ENCODE data around the gene VAMP4.
"Not testable (repeated sequence)": the region's sequence is repeated elsewhere in the genome, so short reads cannot be mapped to it uniquely, and the experiment has no call there.

The VAMP4 gene

DNA sequence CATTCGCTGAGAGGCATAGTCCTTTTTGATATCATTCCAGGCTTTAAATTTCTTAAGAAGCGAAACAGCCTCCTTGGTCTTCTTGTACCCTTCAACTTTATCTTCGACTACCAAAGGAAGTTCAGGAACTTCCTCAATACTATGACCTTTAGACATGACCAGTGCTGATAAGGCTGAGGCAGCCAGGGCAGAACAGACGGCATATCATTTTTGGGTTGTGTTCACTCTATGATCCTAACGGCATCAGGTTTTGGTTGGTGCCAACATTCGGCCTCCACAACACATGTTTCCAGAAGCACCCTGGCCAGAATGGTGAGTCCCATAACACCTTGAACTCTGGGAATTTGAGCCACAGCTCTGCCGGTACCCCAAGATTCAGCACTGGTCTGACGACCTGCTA lies 58.0 kb downstream of the VAMP4 start:
- no peak for DNase-seq

DNA sequence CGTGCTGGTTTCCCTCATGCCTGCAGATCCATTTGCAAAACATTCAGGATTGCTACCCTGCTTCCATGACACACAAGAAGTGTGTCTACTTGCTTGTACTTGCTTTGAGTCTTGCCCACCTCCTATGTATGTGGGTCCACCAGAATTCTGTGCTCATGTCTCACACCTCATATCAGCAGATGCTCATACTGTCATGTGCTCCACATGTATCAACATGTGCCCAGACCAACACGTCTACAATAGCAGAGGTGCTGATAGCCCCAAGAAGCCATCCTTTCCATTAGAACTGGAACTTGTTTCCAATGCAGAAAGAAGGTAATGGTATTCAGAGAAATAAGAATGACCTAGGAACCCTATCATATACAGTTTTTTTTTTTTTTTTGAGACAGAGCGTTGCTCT lies 61.5 kb downstream of the VAMP4 start:
- no peak for DNase-seq

DNA sequence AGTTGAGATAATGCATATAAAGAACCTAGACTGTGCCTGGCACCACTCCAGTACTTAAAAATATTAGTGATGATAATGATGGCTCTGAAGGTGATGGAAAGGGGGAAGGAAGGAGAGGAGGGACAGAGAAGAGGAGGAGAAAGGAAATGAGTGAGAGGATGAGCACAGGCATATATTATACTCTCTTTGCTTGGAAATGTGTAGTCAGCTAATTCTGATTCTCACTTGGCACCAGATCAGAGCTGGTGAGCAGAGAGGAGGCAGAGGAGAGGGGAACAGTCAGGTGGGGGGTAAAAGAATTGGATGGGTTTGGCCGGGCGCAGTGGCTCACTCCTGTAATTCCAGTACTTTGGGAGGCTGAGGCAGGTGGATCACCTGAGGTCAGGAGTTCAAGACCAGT lies 65.0 kb downstream of the VAMP4 start:
- no peak for DNase-seq

DNA sequence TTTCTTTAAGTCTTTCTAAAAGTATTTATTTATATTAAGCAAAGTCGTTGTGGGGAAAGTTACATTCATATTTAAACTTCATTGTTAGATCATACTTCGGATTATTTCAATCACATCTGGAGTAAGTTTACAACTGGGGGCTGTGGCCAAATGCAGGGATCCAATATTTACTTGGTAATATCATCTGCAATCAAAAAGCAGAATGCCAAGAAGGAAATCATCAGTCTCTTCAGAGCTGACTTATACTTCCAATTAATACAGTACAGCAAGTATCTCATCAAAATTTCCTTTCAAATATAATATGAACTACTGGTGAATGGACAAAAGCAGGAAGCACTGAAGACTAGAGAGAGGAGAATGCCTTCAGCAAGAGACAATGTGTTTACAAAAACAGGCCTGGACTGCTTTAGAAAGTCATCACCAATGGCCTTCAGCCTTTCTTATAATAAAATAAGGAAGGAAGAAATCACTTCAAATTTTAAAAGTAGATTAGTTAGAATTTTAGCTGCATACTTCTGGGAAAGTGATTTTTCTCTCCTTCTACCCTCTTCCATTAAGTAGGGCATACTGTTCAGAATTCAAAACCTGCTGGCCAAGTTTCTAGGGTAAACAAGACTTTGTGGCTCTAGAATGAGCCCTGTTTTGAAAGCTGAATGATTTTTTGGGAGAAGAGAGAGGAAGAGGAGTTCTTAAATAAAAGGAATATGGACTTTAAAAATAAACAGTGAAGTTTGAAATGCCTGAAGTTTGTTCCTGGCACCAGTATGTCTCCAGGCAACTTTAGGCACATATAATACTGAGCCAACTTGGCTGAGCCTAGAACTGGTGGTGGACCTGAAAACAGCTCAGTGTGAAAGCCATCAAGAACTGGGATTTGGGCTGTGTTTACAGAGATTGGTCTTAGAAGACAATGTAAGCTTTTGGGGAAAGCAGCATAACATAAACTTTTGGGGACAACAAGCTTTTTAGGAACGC lies 67.1 kb downstream of the VAMP4 start:
- DNase-seq, result no peak

DNA sequence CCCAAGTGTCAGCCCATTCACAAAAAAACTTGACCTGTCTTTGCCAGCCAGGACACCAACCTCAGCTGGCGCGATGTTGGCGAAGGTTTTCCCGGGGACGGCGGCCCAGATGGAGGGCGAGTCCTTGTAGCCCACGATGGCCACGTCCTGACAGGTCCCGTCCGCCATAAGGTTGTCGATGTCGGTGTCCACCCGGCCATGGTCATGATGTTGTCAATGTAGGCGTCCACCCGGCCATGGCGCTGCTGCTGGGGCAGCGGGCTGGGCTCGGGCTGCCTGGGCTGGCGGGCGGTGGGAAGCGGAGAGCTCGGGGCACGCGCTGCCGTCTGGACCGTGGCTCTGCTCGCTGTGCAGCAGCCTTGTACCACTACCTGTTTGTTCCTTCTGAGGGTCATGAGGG lies 71.1 kb downstream of the VAMP4 start:
- DNase-seq, result no peak

DNA sequence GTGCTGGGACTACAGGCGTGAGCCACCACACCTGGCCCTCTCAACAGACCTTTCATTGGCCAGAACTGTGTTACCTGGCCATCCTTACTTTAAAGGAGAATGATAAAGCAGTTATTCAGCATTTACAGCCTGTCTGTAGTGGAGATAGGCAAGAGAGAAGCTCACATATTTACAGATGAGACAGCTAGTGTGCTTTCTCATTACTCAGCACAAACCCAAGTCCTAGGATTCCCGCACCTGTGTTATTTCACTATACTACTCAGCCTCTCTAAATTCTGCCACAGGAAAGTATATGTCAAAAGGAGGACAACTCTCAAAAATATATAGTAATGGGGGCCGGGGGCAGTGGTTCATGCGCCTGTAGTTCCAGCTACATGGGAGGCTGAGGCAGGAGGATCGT lies 73.5 kb downstream of the VAMP4 start:
- DNase-seq, result no peak

DNA sequence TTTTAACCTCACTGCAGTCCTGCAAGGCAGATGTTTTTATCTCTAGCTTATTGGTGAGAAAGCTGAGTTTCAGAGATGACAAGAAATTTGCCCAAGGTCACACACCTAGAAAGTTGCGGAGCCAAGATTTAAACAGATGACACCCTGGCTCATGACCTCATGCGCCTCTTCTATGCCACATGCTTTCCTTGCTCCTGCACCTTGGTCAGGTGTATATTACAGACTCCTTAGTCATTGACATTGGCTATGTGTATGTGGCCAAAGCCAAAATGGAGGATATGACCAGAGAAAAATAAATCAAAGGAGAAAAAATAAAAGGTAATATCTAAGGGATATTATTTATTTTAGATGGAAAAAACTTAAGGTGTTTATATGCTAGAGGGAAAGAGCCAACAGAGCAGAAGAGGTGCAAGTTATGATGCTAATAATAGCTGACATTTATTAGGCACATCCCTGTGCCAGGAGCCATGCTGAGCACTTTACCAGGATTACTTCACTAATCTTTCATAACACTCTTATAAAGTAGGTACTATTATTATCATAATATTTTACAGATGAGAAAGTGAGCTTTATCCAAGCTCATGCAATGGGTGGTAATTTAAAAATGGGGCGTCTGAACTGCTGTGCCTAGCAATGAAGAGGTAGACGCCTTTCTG lies 75.6 kb downstream of the VAMP4 start:
- no peak for DNase-seq

DNA sequence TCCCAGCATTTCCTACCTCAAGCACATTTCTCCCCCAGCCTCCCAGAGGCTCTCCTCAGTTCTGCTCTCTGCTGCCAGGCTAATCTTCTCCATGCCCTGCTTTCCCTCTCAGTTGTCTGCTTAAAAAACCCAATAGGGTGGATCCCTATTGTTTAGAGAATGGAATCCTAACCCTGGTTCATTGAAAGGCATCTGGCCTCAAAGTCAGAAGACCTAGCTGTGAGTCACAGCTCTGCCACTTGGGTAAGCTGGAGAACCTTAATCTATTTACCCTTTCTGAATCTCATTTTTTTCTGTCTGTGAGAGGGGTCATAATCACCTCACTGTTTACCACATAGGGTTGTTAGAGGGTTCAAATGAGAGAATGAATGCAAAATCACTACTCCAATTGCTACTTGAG lies 76.9 kb downstream of the VAMP4 start:
- DNase-seq, result no peak

DNA sequence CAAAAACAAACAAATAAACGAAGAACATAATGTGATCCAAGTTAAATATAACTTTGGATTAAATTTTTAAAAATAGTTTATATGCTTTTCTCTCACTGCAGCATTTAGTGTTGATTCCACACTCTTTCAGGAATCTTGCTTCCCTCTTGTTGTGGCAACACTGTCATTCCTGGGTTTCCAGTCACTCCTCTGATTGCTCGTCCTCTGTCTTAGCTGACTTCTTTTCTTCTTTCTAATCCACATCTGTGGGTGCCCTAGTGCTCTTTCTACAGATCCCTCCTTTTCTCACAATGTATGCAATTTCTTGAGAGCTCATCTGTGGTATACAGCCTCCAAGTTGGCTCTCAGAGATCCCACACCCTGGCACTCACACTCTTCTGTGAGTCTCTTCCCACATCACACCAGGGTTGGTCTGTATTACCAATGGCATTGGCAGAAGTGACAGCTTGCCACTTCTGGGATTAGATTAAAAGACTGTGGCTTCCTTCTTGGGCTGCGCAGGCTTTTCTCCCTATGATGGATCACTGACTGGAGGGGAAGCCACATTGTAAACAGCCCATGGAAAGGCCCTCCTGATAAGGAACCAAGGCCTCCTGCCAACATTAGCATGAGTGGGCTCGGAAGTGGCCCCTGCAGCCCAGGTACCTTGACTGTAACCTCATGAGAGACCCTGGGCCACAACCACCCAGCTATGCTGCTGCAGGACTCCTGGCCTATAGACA lies 77.8 kb downstream of the VAMP4 start:
- no peak for DNase-seq

DNA sequence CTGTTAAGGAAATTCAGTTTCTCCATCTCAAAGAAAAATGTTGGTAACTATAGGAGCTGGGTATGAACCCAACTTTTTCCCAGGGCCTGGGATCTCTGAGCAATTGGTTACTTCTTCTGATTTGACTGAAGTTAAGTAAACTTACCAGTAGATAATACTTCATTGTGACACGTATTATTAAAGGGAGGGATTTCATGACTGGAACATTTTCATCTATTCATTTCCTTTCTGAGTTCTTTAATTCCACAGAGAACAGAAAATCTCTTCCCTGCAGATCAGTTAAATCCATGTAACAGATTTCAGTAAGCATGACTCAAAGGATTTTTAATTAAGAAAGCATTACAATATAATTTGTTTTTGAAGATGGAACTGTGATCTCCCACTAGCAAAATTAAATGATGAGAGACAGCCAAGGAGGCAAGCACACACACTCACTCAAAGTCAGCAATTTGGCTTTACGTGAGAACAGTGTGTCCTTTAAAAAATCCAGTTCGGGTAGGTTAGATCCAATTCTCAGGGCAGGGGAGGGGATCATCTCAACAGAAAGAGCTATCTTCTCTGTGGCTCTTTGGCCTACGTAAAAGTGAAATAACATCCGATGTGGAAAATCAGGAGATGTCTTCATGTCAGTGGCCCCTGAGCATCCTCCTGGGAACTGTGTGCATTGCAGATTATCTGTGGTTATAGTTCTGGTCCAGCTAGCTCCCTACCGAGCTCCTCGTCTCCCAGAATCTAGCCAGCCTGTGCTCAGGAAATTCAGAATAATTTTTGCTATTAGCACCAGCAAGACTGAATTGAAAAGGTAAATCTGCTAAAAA lies 78.6 kb downstream of the VAMP4 start:
- DNase-seq, result no peak

DNA sequence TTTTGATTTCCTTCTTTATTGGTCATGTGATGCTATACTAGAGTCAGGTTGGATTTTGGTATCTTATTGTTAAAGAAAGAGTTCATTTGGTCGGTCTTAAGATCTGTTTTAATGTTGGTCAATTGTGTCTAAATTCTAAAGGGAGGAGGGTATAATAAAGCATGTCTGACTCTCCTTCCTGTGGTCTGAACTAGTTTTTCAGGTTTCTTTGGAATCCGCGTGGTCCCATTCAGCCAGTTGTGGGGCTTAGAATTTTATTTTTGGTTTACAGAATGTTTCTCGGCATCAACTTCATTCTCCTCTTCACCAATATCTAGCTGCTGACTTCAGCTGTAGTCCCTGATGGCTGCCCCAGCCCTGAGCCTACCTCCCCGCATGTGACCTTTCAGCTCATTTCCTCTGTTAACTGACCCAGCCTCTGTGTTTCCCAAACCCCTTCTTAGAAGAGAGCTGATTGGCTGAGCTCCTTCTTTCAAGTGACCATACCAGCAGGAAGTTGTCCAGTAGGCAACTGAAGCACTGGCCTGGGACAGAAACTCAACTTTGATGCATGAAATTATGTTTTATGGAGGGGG lies 80.7 kb downstream of the VAMP4 start:
- no peak for DNase-seq

DNA sequence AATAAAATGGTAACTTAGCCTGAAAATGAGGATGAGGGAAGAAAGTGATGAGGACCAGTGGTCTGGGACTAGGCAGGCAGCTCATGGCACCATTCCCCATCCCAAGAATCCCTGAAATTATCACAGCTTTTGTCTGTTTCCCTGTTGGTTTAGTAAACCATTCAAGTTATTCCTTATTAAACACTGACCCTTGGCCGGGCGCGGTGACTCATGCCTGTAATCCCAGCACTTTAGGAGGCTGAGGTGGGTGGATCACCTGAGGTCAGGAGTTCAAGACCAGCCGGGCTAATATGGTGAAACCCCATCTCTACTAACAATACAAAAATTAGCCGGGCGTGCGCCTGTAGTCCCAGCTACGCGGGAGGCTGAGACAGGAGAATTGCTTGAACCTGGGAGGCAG lies 85.7 kb downstream of the VAMP4 start:
- not testable (repeated sequence) for DNase-seq

DNA sequence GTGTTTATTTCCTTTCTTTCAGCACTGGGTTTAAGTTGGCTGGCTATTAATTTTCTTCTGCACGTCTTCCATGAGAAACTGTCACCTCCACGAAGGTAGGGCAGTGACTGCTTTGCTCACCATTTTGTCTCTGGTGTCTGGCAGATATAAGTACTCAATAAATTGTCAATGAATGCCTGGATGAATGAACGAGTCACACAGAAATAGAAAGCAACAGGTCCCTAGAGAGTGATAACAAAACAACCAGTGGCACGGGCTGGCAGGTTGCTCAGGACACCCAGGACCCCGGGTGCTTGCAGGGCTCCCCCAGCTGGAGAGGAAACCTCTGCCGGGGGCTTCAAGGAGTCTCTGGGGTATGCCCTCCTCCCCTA lies 86.1 kb downstream of the VAMP4 start:
- DNase-seq, result no peak

DNA sequence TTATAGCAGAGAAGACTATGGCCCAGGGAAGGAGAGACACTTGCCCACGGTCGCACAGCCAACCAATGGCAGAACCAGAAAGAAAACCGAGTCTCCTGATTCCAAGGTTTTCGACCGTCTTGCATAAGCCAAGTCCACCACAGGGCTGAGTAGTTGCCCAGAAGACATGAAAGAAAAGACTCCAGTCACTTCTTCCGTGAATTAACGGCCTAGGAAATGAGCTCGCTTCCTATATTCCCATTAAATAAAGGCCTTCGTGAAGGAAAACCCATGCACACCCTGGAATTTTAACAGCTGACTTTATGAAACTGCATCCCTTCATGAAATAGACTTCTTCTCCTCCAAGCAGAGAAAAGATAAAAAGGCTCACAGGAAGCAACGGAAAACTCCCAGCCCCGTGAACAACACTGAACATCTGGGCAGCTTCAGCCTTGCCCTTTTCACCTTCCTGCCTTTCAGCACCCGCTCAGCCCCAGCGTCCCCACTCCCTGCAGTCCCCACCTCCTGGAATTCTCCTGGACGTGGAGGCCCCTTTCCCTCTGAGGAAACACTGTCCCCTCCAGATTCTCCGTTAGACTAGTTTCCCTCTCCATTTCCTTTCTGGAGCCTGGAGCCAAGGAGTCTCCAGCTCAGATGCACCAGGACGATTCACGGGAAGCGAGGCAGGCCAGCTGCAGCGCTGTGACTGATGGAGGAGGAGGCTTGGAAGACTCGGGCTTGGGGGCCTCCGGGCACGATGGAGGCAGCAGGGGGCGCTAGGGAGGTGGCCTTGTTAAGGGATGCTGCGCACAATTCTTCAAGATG lies 86.7 kb downstream of the VAMP4 start:
- no peak for DNase-seq

DNA sequence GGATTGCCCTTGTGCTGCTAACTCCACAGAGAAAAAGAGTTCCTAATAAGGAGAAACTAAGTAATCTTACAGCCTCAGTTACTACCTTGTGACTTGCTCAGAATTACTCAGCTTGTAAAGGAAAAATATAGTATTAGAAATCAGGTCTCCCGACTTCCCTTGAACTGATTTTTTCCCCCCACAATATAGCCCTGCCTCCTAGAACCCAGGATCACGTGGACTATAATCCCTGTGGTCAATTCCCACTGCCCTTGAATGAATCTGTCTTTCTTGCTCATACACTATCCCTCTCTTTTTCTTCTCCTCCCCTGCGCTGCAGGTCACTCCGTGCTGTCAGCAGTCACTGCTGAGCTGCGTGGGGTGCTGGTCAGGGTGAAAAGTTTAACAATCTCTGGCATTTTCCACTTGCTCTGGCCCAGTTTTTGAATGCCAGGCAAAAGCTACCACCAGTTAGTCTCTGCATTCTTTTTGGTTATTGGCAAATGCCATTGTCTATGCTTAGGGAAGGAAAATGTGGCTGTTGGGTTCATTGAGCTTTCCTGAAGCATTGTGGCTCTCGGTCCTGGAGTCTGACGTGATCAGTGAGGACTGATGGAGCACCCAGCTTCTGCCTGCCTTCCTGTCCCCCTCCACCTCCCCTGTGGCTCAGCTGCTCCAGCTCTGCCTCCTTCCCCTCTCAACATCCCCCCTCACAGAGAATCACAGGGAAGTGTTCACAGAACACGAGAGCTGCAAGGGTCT lies 87.5 kb downstream of the VAMP4 start:
- no peak for DNase-seq

DNA sequence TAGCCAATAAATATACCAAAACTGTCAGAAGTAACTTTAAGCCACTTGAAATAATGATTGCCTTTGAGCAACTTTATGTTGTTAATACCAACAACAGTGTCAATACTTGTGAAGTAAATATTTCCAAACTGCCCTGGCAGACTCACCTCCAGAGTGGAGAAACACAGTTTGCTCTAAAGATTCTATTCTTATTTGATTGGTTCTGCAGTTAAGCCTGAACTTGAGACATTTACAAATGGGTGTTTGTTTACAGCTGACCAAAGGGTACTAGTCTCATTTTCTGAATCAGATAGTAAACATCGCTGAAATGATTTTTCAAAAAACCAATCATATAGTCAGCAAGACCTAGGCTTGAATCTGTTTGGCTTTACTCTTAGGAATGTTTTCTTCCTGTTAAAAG lies 88.1 kb downstream of the VAMP4 start:
- no peak for DNase-seq

DNA sequence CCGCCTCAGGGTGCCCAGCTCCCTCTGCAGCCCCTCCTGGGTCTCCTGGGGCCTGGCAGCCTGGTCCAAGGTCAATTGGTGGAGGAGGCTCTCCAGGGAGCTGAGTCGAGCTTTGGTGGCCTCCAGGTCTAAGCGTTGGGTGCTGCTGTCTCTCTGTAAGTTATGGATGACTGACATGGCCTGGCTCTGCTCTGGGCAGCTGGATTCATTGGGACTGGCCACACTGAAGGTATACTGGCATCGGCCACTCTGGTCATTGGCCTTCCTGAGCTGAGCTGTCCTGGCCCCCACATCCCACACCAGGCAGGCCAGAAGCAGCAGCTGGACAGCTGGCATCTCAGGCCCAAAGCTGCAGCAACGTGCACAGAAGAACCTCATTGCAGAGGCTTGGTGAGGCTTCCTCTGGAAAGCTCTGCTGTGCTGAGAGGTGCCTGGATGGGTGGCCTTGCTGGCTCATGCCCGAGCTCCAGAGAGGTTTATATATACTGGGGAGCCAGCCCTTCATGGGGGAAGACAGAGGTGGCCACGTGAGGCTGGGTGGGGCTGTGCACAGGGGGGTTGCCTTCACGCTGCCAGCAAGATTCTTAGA lies 89.5 kb downstream of the VAMP4 start, which contains the start of gene MYOC:
Gene MYOC, minus strand, starts transcription at position 455 of the 589 bp plus-strand sequence. Its CDS starts 77 bp downstream, at position 378.
- no peak for DNase-seq

All from 8988T (cell line).